ENCODE results near the gene NOXA1. TPM values are rescaled to one million over a fixed set of nuclear protein-coding genes. Genes with fewer than 3 reads are reported as not detected.

The NOXA1 gene, protein sequence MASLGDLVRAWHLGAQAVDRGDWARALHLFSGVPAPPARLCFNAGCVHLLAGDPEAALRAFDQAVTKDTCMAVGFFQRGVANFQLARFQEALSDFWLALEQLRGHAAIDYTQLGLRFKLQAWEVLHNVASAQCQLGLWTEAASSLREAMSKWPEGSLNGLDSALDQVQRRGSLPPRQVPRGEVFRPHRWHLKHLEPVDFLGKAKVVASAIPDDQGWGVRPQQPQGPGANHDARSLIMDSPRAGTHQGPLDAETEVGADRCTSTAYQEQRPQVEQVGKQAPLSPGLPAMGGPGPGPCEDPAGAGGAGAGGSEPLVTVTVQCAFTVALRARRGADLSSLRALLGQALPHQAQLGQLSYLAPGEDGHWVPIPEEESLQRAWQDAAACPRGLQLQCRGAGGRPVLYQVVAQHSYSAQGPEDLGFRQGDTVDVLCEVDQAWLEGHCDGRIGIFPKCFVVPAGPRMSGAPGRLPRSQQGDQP
- total RNA-seq: 1 to 10 TPM; 2.2 to 7.6 (median 4.0) TPM

DNA sequence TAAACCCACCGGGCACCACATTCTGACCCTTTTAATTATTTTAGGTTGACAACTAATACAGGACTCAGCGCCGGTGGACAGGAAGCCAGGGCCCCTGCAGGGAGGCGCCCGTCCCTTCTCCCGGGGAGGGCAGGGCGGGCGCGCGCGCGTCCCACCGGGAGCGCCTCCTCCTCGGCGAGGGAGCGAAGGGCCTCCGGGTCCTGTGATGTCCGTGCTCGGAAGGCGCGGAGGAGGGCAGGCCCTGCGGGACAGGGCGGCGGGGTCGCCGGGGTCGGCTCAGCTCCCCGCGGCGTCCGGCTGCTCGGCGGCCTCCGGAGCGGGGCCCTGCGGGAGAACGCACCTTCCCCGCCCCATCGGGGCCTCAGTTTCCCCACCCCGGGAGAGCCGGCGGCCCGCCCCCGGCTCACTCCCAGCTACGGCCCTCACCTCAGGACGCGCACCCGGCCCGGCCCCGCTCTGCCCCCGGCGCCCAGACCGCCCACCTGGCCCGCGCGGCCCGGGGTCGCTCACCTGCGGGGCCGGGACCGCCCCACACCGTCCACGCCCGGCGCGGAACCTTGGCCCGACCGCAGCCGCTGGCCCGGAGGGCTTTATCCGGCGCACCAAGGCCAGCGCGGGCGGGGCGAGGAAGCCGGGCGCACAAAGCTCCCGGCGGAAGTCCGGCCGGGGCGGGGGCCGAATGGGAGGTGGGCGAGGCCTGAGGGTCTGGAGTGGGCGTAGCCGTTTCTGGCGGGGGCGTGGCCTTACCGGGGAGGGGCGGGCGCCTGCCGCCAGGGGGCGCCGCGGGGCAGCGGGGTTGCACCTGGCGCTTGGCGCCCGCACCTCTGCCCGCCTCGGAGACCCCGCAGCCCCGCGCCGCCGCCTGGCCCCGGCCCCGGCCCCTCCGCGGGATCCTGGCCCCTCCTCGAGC, at the start of gene NOXA1, which contains the start of gene EXD3:
TSS of gene NOXA1 (plus strand) at position 790 of the 910 bp plus-strand sequence. CDS start 137 bp downstream, outside the sequence.
TSS of gene EXD3 (minus strand) at position 559 of the 910 bp plus-strand sequence. CDS start 27,805 bp downstream, outside the sequence.
- Histone ChIP-seq H3K4me1 (peaks cover 40% of the 10 kb centered on the region), H3K4me3 (peak within 1 kb of the TSS; percentile 97), H3K36me3 (no peaks in the 10 kb centered on the region), H3K27ac (peak within 1 kb of the TSS; percentile 78), H3K9me3 (no peaks in the 10 kb centered on the region), H3K27me3 (no peaks in the 10 kb centered on the region)
- DNase-seq (ENCODE audit: low spot score in 2 of 2): peak; percentile 95
- under 1% methylated on average over 20 of the region's 113 CpGs for WGBS
- TF ChIP-seq CTCF (IDR thresholded peaks at IDR 0.05) (peak; percentile 40 to 83), POLR2AphosphoS5 (IDR thresholded peaks at IDR 0.05) (no peak), POLR2A (IDR thresholded peaks at IDR 0.05) (no peak), EP300 (IDR thresholded peaks at IDR 0.05) (no peak)

- Histone ChIP-seq H3K4me3 (no peak overlapping the region), H3K36me3 (peaks cover 27% of the 10 kb centered on the region), H3K4me1 (no peaks in the 10 kb centered on the region), H3K27me3 (no peaks in the 10 kb centered on the region), H3K27ac (no peak overlapping the region), H3K9me3 (no peaks in the 10 kb centered on the region)
- TF ChIP-seq POLR2AphosphoS5 (IDR thresholded peaks at IDR 0.05) (no peak), EP300 (IDR thresholded peaks at IDR 0.05) (no peak), POLR2A (IDR thresholded peaks at IDR 0.05) (no peak), CTCF (IDR thresholded peaks at IDR 0.05) (no peak)
- peak; percentile 50 to 77 for DNase-seq (ENCODE audit: low spot score in 2 of 2)
- WGBS: 96% methylated on average over 16 of the region's 16 CpGs
Observed at GRCh38 chr9:137373611-137373980, 49.6 kb upstream of the NOXA1 start.

GRCh38 chr9:137374131-137374845, 48.9 kb upstream of the NOXA1 start:
- Histone ChIP-seq H3K4me1 (no peaks in the 10 kb centered on the region), H3K27me3 (no peaks in the 10 kb centered on the region), H3K9me3 (no peaks in the 10 kb centered on the region), H3K4me3 (no peak overlapping the region), H3K27ac (no peak overlapping the region), H3K36me3 (peaks cover 27% of the 10 kb centered on the region)
- TF ChIP-seq POLR2AphosphoS5 (IDR thresholded peaks at IDR 0.05): no peak
- no peak for TF ChIP-seq EP300 (IDR thresholded peaks at IDR 0.05)
- TF ChIP-seq POLR2A (IDR thresholded peaks at IDR 0.05): no peak
- TF ChIP-seq CTCF (IDR thresholded peaks at IDR 0.05): no peak
- 91% methylated on average over 28 of the region's 37 CpGs for WGBS
- DNase-seq (ENCODE audit: low spot score in 2 of 2): peak in 1 of 2 donors; percentile 50

DNA sequence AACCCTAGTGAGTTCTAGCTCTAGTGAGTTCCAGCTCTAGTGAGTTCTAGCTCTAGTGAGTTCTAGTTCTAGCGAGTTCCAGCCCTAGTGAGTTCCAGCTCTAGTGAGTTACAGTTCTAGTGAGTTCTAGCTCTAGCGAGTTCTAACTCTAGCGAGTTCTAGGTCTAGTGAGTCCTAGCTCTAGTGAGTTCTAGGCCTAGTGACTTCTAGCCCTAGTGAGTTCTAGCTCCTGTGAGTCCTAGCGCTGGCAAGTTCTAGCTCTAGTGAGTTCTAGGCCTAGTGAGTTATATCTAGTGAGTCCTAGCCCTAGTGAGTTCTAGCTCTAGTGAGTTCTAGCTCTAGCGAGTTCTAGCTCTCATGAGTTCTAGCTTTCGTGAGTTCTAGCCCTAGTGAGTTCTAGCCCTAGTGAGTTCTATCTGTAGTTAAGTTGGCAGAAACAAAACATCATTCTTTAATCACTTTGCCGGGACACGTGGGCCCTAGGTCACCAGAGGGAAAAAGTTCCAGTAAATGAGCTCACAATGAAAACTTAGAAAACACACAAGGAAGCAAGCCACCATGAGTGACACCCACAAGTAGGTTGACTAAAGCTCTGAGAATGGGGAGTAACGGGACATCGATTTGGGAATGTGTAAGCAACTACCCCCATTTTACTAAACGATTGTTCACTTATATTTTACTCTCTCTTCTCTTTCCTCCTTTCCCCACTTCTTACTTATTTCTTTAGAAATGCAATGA, 47.7 kb upstream of the NOXA1 start:
- Histone ChIP-seq H3K9me3 (no peaks in the 10 kb centered on the region), H3K4me3 (no peak overlapping the region), H3K4me1 (no peaks in the 10 kb centered on the region), H3K27ac (no peak overlapping the region), H3K36me3 (peaks cover 27% of the 10 kb centered on the region), H3K27me3 (no peaks in the 10 kb centered on the region)
- 96% methylated on average over 11 of the region's 11 CpGs for WGBS
- TF ChIP-seq EP300 (IDR thresholded peaks at IDR 0.05): no peak
- no peak for TF ChIP-seq POLR2AphosphoS5 (IDR thresholded peaks at IDR 0.05)
- TF ChIP-seq CTCF (IDR thresholded peaks at IDR 0.05): no peak
- no peak for TF ChIP-seq POLR2A (IDR thresholded peaks at IDR 0.05)
- no peak for DNase-seq (ENCODE audit: low spot score in 2 of 2)

Data from suprapubic skin (tissue), 4 donors.